IMR-90 (cell line): Measurements from ENCODE around the gene GBA3. TPM values are rescaled to one million over a fixed set of nuclear protein-coding genes. Genes with fewer than 3 reads are reported as not detected.

Experiments used
- ATAC-seq: fragments of 200-7000 bp; cut with Tn5 transposase; 2 replicates; pipeline ENCODE4 v1.9.1; 2020; ENCODE audit warnings: low read depth, mild to moderate bottlenecking, moderate library complexity
- BruUV-seq: library from RNA; stranded (reverse); fragments of 400-500 nt; replicated peaks from 2 replicates; lab custom pipeline; 2021; lab: Mats Ljungman, UMichigan
- CTCF ChIA-PET: fragments of 300-600 bp; formaldehyde crosslinking; extraction: SDS; loops from one replicate; lab custom pipeline; 2021; ENCODE audit warnings: antibody characterized with exemption; lab: Yijun Ruan, JAX
- POLR2A ChIA-PET: fragments of 300-600 bp; sonication (Branson Sonifier 250); formaldehyde crosslinking; loops from one replicate; lab custom pipeline; 2022; ENCODE audit warnings: antibody characterized with exemption; ENCODE audit not compliant: unreplicated experiment; lab: Charles Lee
- DNase-seq: peaks from one replicate; pipeline ENCODE4 v3.0.0; 2013
- H2AFZ ChIP-seq: replicated peaks from 2 replicates; pipeline ENCODE3; 2013; ENCODE audit warnings: low read length, mild to moderate bottlenecking; ENCODE audit not compliant: poor library complexity
- H2AK5ac ChIP-seq: 2 replicates; pipeline ENCODE4 v1.6.1; 2013; ENCODE audit warnings: low read depth, low read length, inconsistent platforms
- H2AK9ac ChIP-seq: replicated peaks from 2 replicates; pipeline ENCODE3; 2013; ENCODE audit warnings: mild to moderate bottlenecking, low read depth, low read length, moderate library complexity; ENCODE audit not compliant: poor library complexity
- H2BK120ac ChIP-seq: 2 replicates; pipeline ENCODE4 v1.6.1; 2013; ENCODE audit warnings: low read depth, low read length, inconsistent platforms
- H2BK15ac ChIP-seq: 3 replicates; pipeline ENCODE4 v1.6.1; 2013; ENCODE audit warnings: low read depth, low read length, inconsistent platforms
- H2BK20ac ChIP-seq: 2 replicates; pipeline ENCODE4 v1.6.1; 2013; ENCODE audit warnings: low read depth, mild to moderate bottlenecking, inconsistent platforms, low read length, moderate library complexity
- H2BK5ac ChIP-seq: 2 replicates; pipeline ENCODE4 v1.6.1; 2013; ENCODE audit warnings: mild to moderate bottlenecking, low read depth, low read length, inconsistent platforms; ENCODE audit not compliant: poor library complexity, severe bottlenecking
- H3K14ac ChIP-seq: replicated peaks from 2 replicates; pipeline ENCODE4 v1.6.1; 2013; ENCODE audit warnings: low read depth, low read length, inconsistent platforms
- H3K18ac ChIP-seq: 2 replicates; pipeline ENCODE4 v1.6.1; 2013; ENCODE audit warnings: low read depth, low read length, control low read depth
- H3K23ac ChIP-seq: 2 replicates; pipeline ENCODE4 v1.6.1; 2013; ENCODE audit warnings: low read depth, low read length, inconsistent platforms
- H3K27ac ChIP-seq: 2 replicates; pipeline ENCODE4 v1.5.1; 2013; ENCODE audit warnings: mild to moderate bottlenecking, control low read depth, low read length; ENCODE audit not compliant: insufficient read depth
- H3K27me3 ChIP-seq: 2 replicates; pipeline ENCODE4 v1.6.1; 2013; ENCODE audit warnings: low read length; ENCODE audit not compliant: control insufficient read depth, insufficient read depth
- H3K36me3 ChIP-seq: 2 replicates; pipeline ENCODE4 v1.6.1; 2013; ENCODE audit warnings: low read length, mixed read lengths; ENCODE audit not compliant: control insufficient read depth, insufficient read depth
- H3K4ac ChIP-seq: 2 replicates; pipeline ENCODE4 v1.6.1; 2013; ENCODE audit warnings: low read depth, low read length, inconsistent platforms
- H3K4me1 ChIP-seq: 2 replicates; pipeline ENCODE4 v1.6.1; 2013; ENCODE audit warnings: low read length, mixed read lengths; ENCODE audit not compliant: control insufficient read depth, insufficient read depth
- H3K4me2 ChIP-seq: 2 replicates; pipeline ENCODE4 v1.6.1; 2013; ENCODE audit warnings: low read depth, mild to moderate bottlenecking, control low read depth, low read length, moderate library complexity
- H3K4me3 ChIP-seq: 2 replicates; pipeline ENCODE4 v1.5.1; 2013; ENCODE audit warnings: low read depth, mild to moderate bottlenecking, control low read depth, low read length, moderate library complexity; ENCODE audit not compliant: insufficient read depth
- H3K56ac ChIP-seq: 2 replicates; pipeline ENCODE4 v1.6.1; 2013; ENCODE audit warnings: low read length, inconsistent platforms; ENCODE audit not compliant: insufficient read depth; ENCODE audit errors: extremely low read depth
- H3K79me1 ChIP-seq, 2 experiments: 2 replicates each; pipeline ENCODE4 v1.6.1; 2013; ENCODE audit warnings: low read length in 2 of 2, inconsistent platforms in 1 of 2, low read depth in 1 of 2
- H3K9ac ChIP-seq: 2 replicates; pipeline ENCODE4 v1.6.1; 2013; ENCODE audit warnings: low read depth, low read length, control low read depth
- H3K9me1 ChIP-seq: 2 replicates; pipeline ENCODE4 v1.6.1; 2013; ENCODE audit warnings: low read length, inconsistent platforms; ENCODE audit not compliant: insufficient read depth
- H3K9me3 ChIP-seq: 2 replicates; pipeline ENCODE4 v1.6.1; 2013; ENCODE audit warnings: low read length; ENCODE audit not compliant: control insufficient read depth, insufficient read depth
- H4K20me1 ChIP-seq: 2 replicates; pipeline ENCODE4 v1.6.1; 2013; ENCODE audit warnings: low read length, inconsistent platforms; ENCODE audit not compliant: insufficient read depth
- H4K5ac ChIP-seq: 2 replicates; pipeline ENCODE4 v1.6.1; 2013; ENCODE audit warnings: mild to moderate bottlenecking, low read depth, low read length, control low read depth
- H4K8ac ChIP-seq, 2 experiments: 2 replicates each; pipeline ENCODE4 v1.6.1; 2013; ENCODE audit warnings: low read depth in 2 of 2, low read length in 2 of 2, control low read depth in 1 of 2, inconsistent platforms in 1 of 2
- H4K91ac ChIP-seq: 2 replicates; pipeline ENCODE4 v1.6.1; 2013; ENCODE audit warnings: low read depth, low read length, inconsistent platforms; ENCODE audit not compliant: insufficient read depth
- CHD1 ChIP-seq: IDR thresholded peaks from 2 replicates; pipeline ENCODE4 v1.6.1; 2012; ENCODE audit warnings: low read depth, low read length, improper control_type of control experiment
- FOS ChIP-seq: fragments of 150-350 bp; IDR thresholded peaks from 2 replicates; pipeline ENCODE4 v1.6.1; 2016; ENCODE audit warnings: low read depth, low read length
- MAZ ChIP-seq: IDR thresholded peaks from 2 replicates; pipeline ENCODE4 v1.6.1; 2012; ENCODE audit warnings: low read depth, mild to moderate bottlenecking, low read length, improper control_type of control experiment, moderate library complexity, borderline replicate concordance
- MXI1 ChIP-seq: IDR thresholded peaks from 2 replicates; pipeline ENCODE4 v1.6.1; 2012; ENCODE audit warnings: low read depth, mild to moderate bottlenecking, low read length, moderate library complexity, borderline replicate concordance
- NFE2L2 ChIP-seq: fragments of 150-350 bp; IDR thresholded peaks from 2 replicates; pipeline ENCODE4 v1.6.1; 2016; ENCODE audit warnings: low read depth, mild to moderate bottlenecking, low read length
- RCOR1 ChIP-seq: IDR thresholded peaks from 2 replicates; pipeline ENCODE4 v1.6.1; 2012; ENCODE audit warnings: mild to moderate bottlenecking, low read length, improper control_type of control experiment; ENCODE audit not compliant: insufficient replicate concordance
- RFX5 ChIP-seq: IDR thresholded peaks from 2 replicates; pipeline ENCODE4 v1.8.0; 2012; ENCODE audit warnings: low read depth, mild to moderate bottlenecking, low read length, moderate library complexity
- SMC3 ChIP-seq: fragments of 150-350 bp; IDR thresholded peaks from 2 replicates; pipeline ENCODE4 v1.6.1; 2016; ENCODE audit warnings: low read depth, mild to moderate bottlenecking, antibody characterized with exemption, low read length, moderate library complexity
- WGBS, 2 experiments: methylation state at CpG; one replicate each; pipeline versions ENCODE4 v1.1.5 to v1.1.7; 2013; ENCODE audit warnings: missing lambda C conversion rate in 2 of 2; ENCODE audit not compliant: insufficient read length in 1 of 2; ENCODE audit errors: extremely low coverage in 2 of 2; 5-methylcytosine and 5-hydroxymethylcytosine counted together
- dilution Hi-C: fragments of 300-500 bp; cut with HindIII; formaldehyde crosslinking; loops from one replicate; pipeline ENCODE4 v1.14.3; 2018; ENCODE audit warnings: low sequenced_read_pairs; ENCODE audit not compliant: unreplicated experiment
- in situ Hi-C: fragments of 300-500 bp; cut with MboI; formaldehyde crosslinking; loops from 3 replicates; pipeline ENCODE4 v1.14.3; 2019; ENCODE audit warnings: low sequenced_read_pairs, inconsistent platforms, mixed read lengths
- intact Hi-C: fragments of 100-400 bp; cut with micrococcal nuclease; formaldehyde crosslinking; loops from 2 replicates; pipeline ENCODE4 v1.10.0; 2022
- polyA plus RNA-seq, 3 experiments: library from polyadenylated mRNA; depleted of rRNA; stranded (reverse); fragments of >200 nt; gene quantifications; 2 replicates each; pipeline ENCODE4 v1.2.3, GENCODE V29; 2012; ENCODE audit warnings: low replicate concordance in 1 of 3
- total RNA-seq: library from RNA; depleted of rRNA; stranded (reverse); fragments of >200 nt; gene quantifications from 2 replicates; pipeline ENCODE4 v1.2.3, GENCODE V29; 2012

Gene GBA3
- total and polyA plus RNA-seq, 2 of the 4 experiments (the other 2 are of a cell fraction): not detected

DNA sequence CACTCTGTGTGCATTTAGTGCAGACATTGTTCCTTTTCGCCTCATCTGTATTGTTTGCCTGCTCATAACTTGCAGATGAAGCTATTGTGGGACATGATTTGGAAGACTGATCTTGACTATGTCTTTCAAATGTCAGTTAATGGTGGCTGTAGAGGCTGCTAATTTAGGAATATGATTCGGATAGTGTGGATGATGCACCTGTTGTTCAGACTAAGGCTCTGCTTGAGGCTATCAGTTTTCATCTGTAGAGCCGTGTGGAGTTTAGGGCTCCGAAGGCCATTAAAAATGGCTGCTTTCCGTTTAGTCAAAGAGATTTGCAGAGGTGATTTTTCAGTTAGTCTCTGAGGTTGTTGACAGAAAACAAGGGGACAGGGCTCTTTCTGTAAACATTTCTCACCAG is 102.0 kb downstream of the GBA3 start:
- no peak overlapping the region for H2BK20ac ChIP-seq
- no peak overlapping the region for H3K18ac ChIP-seq
- no peaks in the 10 kb centered on the region for H3K27me3 ChIP-seq
- no peak for DNase-seq
- H4K91ac ChIP-seq: no peak overlapping the region
- no peak overlapping the region for H2AFZ ChIP-seq
- no peaks in the 10 kb centered on the region for H3K9me1 ChIP-seq
- H4K20me1 ChIP-seq: no peaks in the 10 kb centered on the region
- H3K9ac ChIP-seq: no peak overlapping the region
- CTCF ChIA-PET: no interaction called here
- no peak for ATAC-seq
- no peak overlapping the region for H4K5ac ChIP-seq
- no peak for TF ChIP-seq SMC3
- TF ChIP-seq CHD1: no peak
- TF ChIP-seq MXI1: no peak
- TF ChIP-seq FOS: no peak
- no peak for TF ChIP-seq MAZ
- no peak for TF ChIP-seq RFX5
- no peak for TF ChIP-seq RCOR1
- TF ChIP-seq NFE2L2: no peak
- no peaks in the 10 kb centered on the region for H3K4me1 ChIP-seq
- dilution Hi-C loops: no loop called here
- H3K4ac ChIP-seq: no peak overlapping the region
- H2BK5ac ChIP-seq: no peak overlapping the region
- no peak overlapping the region for H3K4me3 ChIP-seq
- H3K14ac ChIP-seq: no peak overlapping the region
- H2BK120ac ChIP-seq: no peak overlapping the region
- in situ Hi-C loops: no loop called here
- intact Hi-C loops: no loop called here
- no peak overlapping the region for H3K27ac ChIP-seq
- no peak overlapping the region for H2BK15ac ChIP-seq
- no peak overlapping the region for H3K4me2 ChIP-seq
- BruUV-seq: no TSS peak
- no peak overlapping the region for H2AK5ac ChIP-seq
- H4K8ac ChIP-seq: no peak overlapping the region
- H3K56ac ChIP-seq: no peak overlapping the region
- H2AK9ac ChIP-seq: no peak overlapping the region
- H3K79me1 ChIP-seq: no peaks in the 10 kb centered on the region
- POLR2A ChIA-PET: no interaction called here
- no peak overlapping the region for H3K23ac ChIP-seq
- WGBS, 2 experiments: no CpG with 5 or more reads among the region's 5 CpGs
- peaks cover 6% of the 10 kb centered on the region; the same call in 1 of the 2 replicates for H3K9me3 ChIP-seq
- H3K36me3 ChIP-seq: no peaks in the 10 kb centered on the region
